HFFc6 (cell line): ENCODE measurements around the gene MAP3K5. TPM values are rescaled to one million over a fixed set of nuclear protein-coding genes. Genes with fewer than 3 reads are reported as not detected.

Source experiments
- DNase-seq: peaks from one replicate; pipeline ENCODE4 v3.0.0-alpha.2; 2018
- H3K27ac Mint-ChIP-seq: 2 replicates; pipeline ENCODE4 v1.8.0; 2020; ENCODE audit warnings: mild to moderate bottlenecking, mixed read lengths
- H3K27me3 Mint-ChIP-seq: 2 replicates; pipeline ENCODE4 v1.8.0; 2021; ENCODE audit warnings: mild to moderate bottlenecking, moderate library complexity, mixed read lengths; ENCODE audit not compliant: insufficient read depth
- H3K36me3 Mint-ChIP-seq: 2 replicates; pipeline ENCODE4 v1.8.0; 2021; ENCODE audit warnings: low read depth, mixed read lengths
- H3K4me1 Mint-ChIP-seq: 2 replicates; pipeline ENCODE4 v1.8.0; 2020; ENCODE audit warnings: low read depth, mixed read lengths
- H3K4me3 Mint-ChIP-seq: 2 replicates; pipeline ENCODE4 v1.8.0; 2020; ENCODE audit warnings: mild to moderate bottlenecking, moderate library complexity, mixed read lengths
- H3K9me3 Mint-ChIP-seq: 2 replicates; pipeline ENCODE4 v1.8.0; 2020; ENCODE audit warnings: mild to moderate bottlenecking, mixed read lengths
- total RNA-seq, 6 experiments: library from RNA; stranded (reverse); fragmentation: NEBNext Ultra II Directional; extraction: Animal tissue kit (Norgen Biotek cat#: 25700); gene quantifications; 2 replicates in 1 of 6; 3 replicates in 5 of 6; pipeline ENCODE4 v1.2.3, GENCODE V29; 2021
- TF ChIP-seq, protein P1 (sequence below): fragments of 200-600 bp; sonication (generic); IDR thresholded peaks from 2 replicates; pipeline ENCODE4 v1.5.0; 2021; ENCODE audit warnings: antibody characterized with exemption, mild to moderate bottlenecking

MAP3K5 gene
- total RNA-seq, 6 experiments from 2014 or later: 11.9 to 22.2 (median 19.1) TPM

GRCh38 chr6:136604928-136605510 lies 187.3 kb downstream of the MAP3K5 start:
- H3K4me1 Mint-ChIP-seq: peaks cover 66% of the 10 kb centered on the region
- H3K27ac Mint-ChIP-seq: no peak overlapping the region
- H3K9me3 Mint-ChIP-seq: no peaks in the 10 kb centered on the region
- no peak for DNase-seq
- H3K4me3 Mint-ChIP-seq: no peak overlapping the region
- no peaks in the 10 kb centered on the region; the same call in 1 of the 2 replicates for H3K27me3 Mint-ChIP-seq
- TF ChIP-seq, protein P1, sequence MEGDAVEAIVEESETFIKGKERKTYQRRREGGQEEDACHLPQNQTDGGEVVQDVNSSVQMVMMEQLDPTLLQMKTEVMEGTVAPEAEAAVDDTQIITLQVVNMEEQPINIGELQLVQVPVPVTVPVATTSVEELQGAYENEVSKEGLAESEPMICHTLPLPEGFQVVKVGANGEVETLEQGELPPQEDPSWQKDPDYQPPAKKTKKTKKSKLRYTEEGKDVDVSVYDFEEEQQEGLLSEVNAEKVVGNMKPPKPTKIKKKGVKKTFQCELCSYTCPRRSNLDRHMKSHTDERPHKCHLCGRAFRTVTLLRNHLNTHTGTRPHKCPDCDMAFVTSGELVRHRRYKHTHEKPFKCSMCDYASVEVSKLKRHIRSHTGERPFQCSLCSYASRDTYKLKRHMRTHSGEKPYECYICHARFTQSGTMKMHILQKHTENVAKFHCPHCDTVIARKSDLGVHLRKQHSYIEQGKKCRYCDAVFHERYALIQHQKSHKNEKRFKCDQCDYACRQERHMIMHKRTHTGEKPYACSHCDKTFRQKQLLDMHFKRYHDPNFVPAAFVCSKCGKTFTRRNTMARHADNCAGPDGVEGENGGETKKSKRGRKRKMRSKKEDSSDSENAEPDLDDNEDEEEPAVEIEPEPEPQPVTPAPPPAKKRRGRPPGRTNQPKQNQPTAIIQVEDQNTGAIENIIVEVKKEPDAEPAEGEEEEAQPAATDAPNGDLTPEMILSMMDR: no peak
- peaks cover 34% of the 10 kb centered on the region for H3K36me3 Mint-ChIP-seq

GRCh38 chr6:136604328-136604825 lies 187.9 kb downstream of the MAP3K5 start:
- Mint-ChIP-seq H3K27me3 (no peaks in the 10 kb centered on the region; the same call in 1 of the 2 replicates), H3K36me3 (peaks cover 33% of the 10 kb centered on the region), H3K4me1 (peaks cover 59% of the 10 kb centered on the region), H3K27ac (no peak overlapping the region), H3K9me3 (no peaks in the 10 kb centered on the region), H3K4me3 (no peak overlapping the region)
- DNase-seq: no peak
- TF ChIP-seq, protein P1: no peak

- no peak for DNase-seq
- Mint-ChIP-seq H3K4me1 (peaks cover 30% of the 10 kb centered on the region), H3K4me3 (no peak overlapping the region), H3K9me3 (no peaks in the 10 kb centered on the region), H3K27me3 (no peaks in the 10 kb centered on the region), H3K27ac (no peak overlapping the region), H3K36me3 (peaks cover 37% of the 10 kb centered on the region)
- TF ChIP-seq, protein P1: no peak
Measured at GRCh38 chr6:136600818-136601217, 191.5 kb downstream of the MAP3K5 start.

- no peak for DNase-seq
- Mint-ChIP-seq H3K36me3 (peaks cover 38% of the 10 kb centered on the region), H3K9me3 (no peaks in the 10 kb centered on the region), H3K4me1 (peaks cover 31% of the 10 kb centered on the region), H3K27me3 (peaks cover 2% of the 10 kb centered on the region; the same call in 1 of the 2 replicates), H3K4me3 (no peak overlapping the region), H3K27ac (no peak overlapping the region)
- TF ChIP-seq, protein P1: no peak
Measured at GRCh38 chr6:136599329-136600011, 192.8 kb downstream of the MAP3K5 start.

DNA sequence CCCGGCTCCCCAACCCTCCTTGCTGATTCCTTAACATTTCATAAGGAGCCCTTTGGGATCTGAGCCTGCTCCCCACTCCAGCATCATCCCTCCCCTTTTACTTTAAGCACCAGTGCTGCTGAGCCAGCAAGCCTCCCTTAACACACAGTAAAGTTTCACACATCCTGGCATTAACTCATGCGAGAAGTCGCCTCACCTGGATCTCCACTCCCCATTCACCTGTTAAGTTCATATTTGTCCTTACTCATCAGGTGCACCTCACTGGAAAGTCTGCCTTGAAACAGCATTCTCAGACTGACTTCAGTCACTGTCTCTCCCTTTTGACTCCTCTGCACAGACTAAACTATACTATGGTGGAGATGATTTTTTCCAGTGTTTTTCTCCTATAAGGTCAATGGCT lies 194.2 kb downstream of the MAP3K5 start:
- H3K36me3 Mint-ChIP-seq: peaks cover 39% of the 10 kb centered on the region
- no peaks in the 10 kb centered on the region for H3K9me3 Mint-ChIP-seq
- peaks cover 45% of the 10 kb centered on the region for H3K4me1 Mint-ChIP-seq
- TF ChIP-seq, protein P1: no peak
- no peak overlapping the region; the same call in 1 of the 2 replicates for H3K27ac Mint-ChIP-seq
- no peak overlapping the region for H3K4me3 Mint-ChIP-seq
- no peak for DNase-seq
- H3K27me3 Mint-ChIP-seq: peaks cover 2% of the 10 kb centered on the region; the same call in 1 of the 2 replicates
